IMR-90 (cell line): ENCODE measurements around the gene NADK. TPM values are rescaled to one million over a fixed set of nuclear protein-coding genes. Genes with fewer than 3 reads are reported as not detected.
A peak's percentile ranks its signal among the peaks of the same experiment; 100 is the strongest.
"Not testable (repeated sequence)": the region's sequence is repeated elsewhere in the genome, so short reads cannot be mapped to it uniquely, and the experiment has no call there.

Experiments used
- ATAC-seq: fragments of 200-7000 bp; cut with Tn5 transposase; 2 replicates; pipeline ENCODE4 v1.9.1; 2020; ENCODE audit warnings: low read depth, mild to moderate bottlenecking, moderate library complexity
- BruUV-seq: library from RNA; stranded (reverse); fragments of 400-500 nt; replicated peaks from 2 replicates; lab custom pipeline; 2021; lab: Mats Ljungman, UMichigan
- CTCF ChIA-PET: fragments of 300-600 bp; formaldehyde crosslinking; extraction: SDS; loops from one replicate; lab custom pipeline; 2021; ENCODE audit warnings: antibody characterized with exemption; lab: Yijun Ruan, JAX
- POLR2A ChIA-PET: fragments of 300-600 bp; sonication (Branson Sonifier 250); formaldehyde crosslinking; loops from one replicate; lab custom pipeline; 2022; ENCODE audit warnings: antibody characterized with exemption; ENCODE audit not compliant: unreplicated experiment; lab: Charles Lee
- DNase-seq: peaks from one replicate; pipeline ENCODE4 v3.0.0; 2013
- H2AFZ ChIP-seq: replicated peaks from 2 replicates; pipeline ENCODE3; 2013; ENCODE audit warnings: low read length, mild to moderate bottlenecking; ENCODE audit not compliant: poor library complexity
- H2AK5ac ChIP-seq: 2 replicates; pipeline ENCODE4 v1.6.1; 2013; ENCODE audit warnings: low read depth, low read length, inconsistent platforms
- H2AK9ac ChIP-seq: replicated peaks from 2 replicates; pipeline ENCODE3; 2013; ENCODE audit warnings: mild to moderate bottlenecking, low read depth, low read length, moderate library complexity; ENCODE audit not compliant: poor library complexity
- H2BK120ac ChIP-seq: 2 replicates; pipeline ENCODE4 v1.6.1; 2013; ENCODE audit warnings: low read depth, low read length, inconsistent platforms
- H2BK15ac ChIP-seq: 3 replicates; pipeline ENCODE4 v1.6.1; 2013; ENCODE audit warnings: low read depth, low read length, inconsistent platforms
- H2BK20ac ChIP-seq: 2 replicates; pipeline ENCODE4 v1.6.1; 2013; ENCODE audit warnings: low read depth, mild to moderate bottlenecking, inconsistent platforms, low read length, moderate library complexity
- H2BK5ac ChIP-seq: 2 replicates; pipeline ENCODE4 v1.6.1; 2013; ENCODE audit warnings: mild to moderate bottlenecking, low read depth, low read length, inconsistent platforms; ENCODE audit not compliant: poor library complexity, severe bottlenecking
- H3K14ac ChIP-seq: replicated peaks from 2 replicates; pipeline ENCODE4 v1.6.1; 2013; ENCODE audit warnings: low read depth, low read length, inconsistent platforms
- H3K18ac ChIP-seq: 2 replicates; pipeline ENCODE4 v1.6.1; 2013; ENCODE audit warnings: low read depth, low read length, control low read depth
- H3K23ac ChIP-seq: 2 replicates; pipeline ENCODE4 v1.6.1; 2013; ENCODE audit warnings: low read depth, low read length, inconsistent platforms
- H3K27ac ChIP-seq: 2 replicates; pipeline ENCODE4 v1.5.1; 2013; ENCODE audit warnings: mild to moderate bottlenecking, control low read depth, low read length; ENCODE audit not compliant: insufficient read depth
- H3K27me3 ChIP-seq: 2 replicates; pipeline ENCODE4 v1.6.1; 2013; ENCODE audit warnings: low read length; ENCODE audit not compliant: control insufficient read depth, insufficient read depth
- H3K36me3 ChIP-seq: 2 replicates; pipeline ENCODE4 v1.6.1; 2013; ENCODE audit warnings: low read length, mixed read lengths; ENCODE audit not compliant: control insufficient read depth, insufficient read depth
- H3K4ac ChIP-seq: 2 replicates; pipeline ENCODE4 v1.6.1; 2013; ENCODE audit warnings: low read depth, low read length, inconsistent platforms
- H3K4me1 ChIP-seq: 2 replicates; pipeline ENCODE4 v1.6.1; 2013; ENCODE audit warnings: low read length, mixed read lengths; ENCODE audit not compliant: control insufficient read depth, insufficient read depth
- H3K4me2 ChIP-seq: 2 replicates; pipeline ENCODE4 v1.6.1; 2013; ENCODE audit warnings: low read depth, mild to moderate bottlenecking, control low read depth, low read length, moderate library complexity
- H3K4me3 ChIP-seq: 2 replicates; pipeline ENCODE4 v1.5.1; 2013; ENCODE audit warnings: low read depth, mild to moderate bottlenecking, control low read depth, low read length, moderate library complexity; ENCODE audit not compliant: insufficient read depth
- H3K56ac ChIP-seq: 2 replicates; pipeline ENCODE4 v1.6.1; 2013; ENCODE audit warnings: low read length, inconsistent platforms; ENCODE audit not compliant: insufficient read depth; ENCODE audit errors: extremely low read depth
- H3K79me1 ChIP-seq, 2 experiments: 2 replicates each; pipeline ENCODE4 v1.6.1; 2013; ENCODE audit warnings: low read length in 2 of 2, inconsistent platforms in 1 of 2, low read depth in 1 of 2
- H3K9ac ChIP-seq: 2 replicates; pipeline ENCODE4 v1.6.1; 2013; ENCODE audit warnings: low read depth, low read length, control low read depth
- H3K9me1 ChIP-seq: 2 replicates; pipeline ENCODE4 v1.6.1; 2013; ENCODE audit warnings: low read length, inconsistent platforms; ENCODE audit not compliant: insufficient read depth
- H3K9me3 ChIP-seq: 2 replicates; pipeline ENCODE4 v1.6.1; 2013; ENCODE audit warnings: low read length; ENCODE audit not compliant: control insufficient read depth, insufficient read depth
- H4K20me1 ChIP-seq: 2 replicates; pipeline ENCODE4 v1.6.1; 2013; ENCODE audit warnings: low read length, inconsistent platforms; ENCODE audit not compliant: insufficient read depth
- H4K5ac ChIP-seq: 2 replicates; pipeline ENCODE4 v1.6.1; 2013; ENCODE audit warnings: mild to moderate bottlenecking, low read depth, low read length, control low read depth
- H4K8ac ChIP-seq, 2 experiments: 2 replicates each; pipeline ENCODE4 v1.6.1; 2013; ENCODE audit warnings: low read depth in 2 of 2, low read length in 2 of 2, control low read depth in 1 of 2, inconsistent platforms in 1 of 2
- H4K91ac ChIP-seq: 2 replicates; pipeline ENCODE4 v1.6.1; 2013; ENCODE audit warnings: low read depth, low read length, inconsistent platforms; ENCODE audit not compliant: insufficient read depth
- WGBS, 2 experiments: methylation state at CpG; one replicate each; pipeline versions ENCODE4 v1.1.5 to v1.1.7; 2013; ENCODE audit warnings: missing lambda C conversion rate in 2 of 2; ENCODE audit not compliant: insufficient read length in 1 of 2; ENCODE audit errors: extremely low coverage in 2 of 2; 5-methylcytosine and 5-hydroxymethylcytosine counted together
- dilution Hi-C: fragments of 300-500 bp; cut with HindIII; formaldehyde crosslinking; loops from one replicate; pipeline ENCODE4 v1.14.3; 2018; ENCODE audit warnings: low sequenced_read_pairs; ENCODE audit not compliant: unreplicated experiment
- in situ Hi-C: fragments of 300-500 bp; cut with MboI; formaldehyde crosslinking; loops from 3 replicates; pipeline ENCODE4 v1.14.3; 2019; ENCODE audit warnings: low sequenced_read_pairs, inconsistent platforms, mixed read lengths
- intact Hi-C: fragments of 100-400 bp; cut with micrococcal nuclease; formaldehyde crosslinking; loops from 2 replicates; pipeline ENCODE4 v1.10.0; 2022
- polyA plus RNA-seq, 3 experiments: library from polyadenylated mRNA; depleted of rRNA; stranded (reverse); fragments of >200 nt; gene quantifications; 2 replicates each; pipeline ENCODE4 v1.2.3, GENCODE V29; 2012; ENCODE audit warnings: low replicate concordance in 1 of 3
- total RNA-seq: library from RNA; depleted of rRNA; stranded (reverse); fragments of >200 nt; gene quantifications from 2 replicates; pipeline ENCODE4 v1.2.3, GENCODE V29; 2012

The NADK gene
- total and polyA plus RNA-seq, 2 of the 4 experiments (the other 2 are of a cell fraction) = 12.5 to 56.1 TPM

GRCh38 chr1:1746566-1746909, 31.7 kb downstream of the NADK start:
- H4K91ac ChIP-seq, H3K79me1 ChIP-seq, H3K27ac ChIP-seq, H2BK5ac ChIP-seq, H2BK20ac ChIP-seq, BruUV-seq, CTCF ChIA-PET, H3K9ac ChIP-seq, dilution Hi-C loops, H4K20me1 ChIP-seq, H3K14ac ChIP-seq, H3K23ac ChIP-seq, H2AK5ac ChIP-seq, H3K36me3 ChIP-seq, H3K9me3 ChIP-seq, H3K4me2 ChIP-seq, H4K8ac ChIP-seq, H3K27me3 ChIP-seq, H2BK15ac ChIP-seq, H3K9me1 ChIP-seq, H4K5ac ChIP-seq, H3K4ac ChIP-seq, in situ Hi-C loops, H3K4me1 ChIP-seq, H2AK9ac ChIP-seq, H2AFZ ChIP-seq, DNase-seq, POLR2A ChIA-PET, H3K56ac ChIP-seq, H3K4me3 ChIP-seq, H3K18ac ChIP-seq, H2BK120ac ChIP-seq, intact Hi-C loops: not testable (repeated sequence)
- ATAC-seq = peak; percentile 93
- no CpG with 5 or more reads among the region's 35 CpGs for WGBS, 2 experiments
